HCT116 (cell line): ENCODE data around the gene UBR3. TPM values are rescaled to one million over a fixed set of nuclear protein-coding genes. Genes with fewer than 3 reads are reported as not detected.

Experiments used
- ATAC-seq: fragments of 200-7000 bp; cut with Tn5 transposase; 2 replicates; pipeline ENCODE4 v1.9.1; 2020; ENCODE audit warnings: mild to moderate bottlenecking, moderate library complexity
- BruUV-seq: library from RNA; stranded (reverse); fragments of 400-500 nt; replicated peaks from 2 replicates; lab custom pipeline; 2021; lab: Mats Ljungman, UMichigan
- CTCF ChIA-PET: fragments of 300-600 bp; sonication (Branson Sonifier 250); formaldehyde crosslinking; loops from one replicate; lab custom pipeline; 2021; ENCODE audit warnings: antibody characterized with exemption; lab: Charles Lee
- POLR2A ChIA-PET: fragments of 300-600, 350-600 bp; sonication (Branson Sonifier 250); formaldehyde crosslinking; loops from one replicate; lab custom pipeline; 2021; ENCODE audit warnings: antibody characterized with exemption; lab: Charles Lee
- RAD21 ChIA-PET, 2 experiments: fragments of 300-600 bp; sonication (Branson Sonifier 250); formaldehyde crosslinking; loops; one replicate each; lab custom pipeline; 2023; ENCODE audit warnings: low total read pairs in 2 of 2; ENCODE audit not compliant: uncharacterized antibody in 2 of 2, unreplicated experiment in 2 of 2, low non-redundant PET in 1 of 2; lab: Charles Lee
- DNase-seq: peaks from one replicate; pipeline ENCODE4 v3.0.0-alpha.2; 2010; ENCODE audit warnings: low read depth, low spot score
- H2AFZ ChIP-seq: fragments of 200-600 bp; shearing (Covaris generic), sonication (generic); 2 replicates; pipeline ENCODE4 v1.6.1; 2017; ENCODE audit warnings: low read depth, mixed run types, mixed read lengths, antibody characterized with exemption, low read length; ENCODE audit not compliant: poor library complexity, severe bottlenecking
- H3K27ac ChIP-seq: 2 replicates; pipeline ENCODE4 v1.5.1; 2012; ENCODE audit warnings: low read depth, low read length
- H3K27me3 ChIP-seq: fragments of 200-600 bp; sonication (generic); 2 replicates; pipeline ENCODE4 v1.6.1; 2016; ENCODE audit warnings: mixed run types, low read length, mixed read lengths; ENCODE audit not compliant: insufficient read depth
- H3K36me3 ChIP-seq, 2 experiments: fragments of 200-500 bp in 1 of 2; fragments of 200-600 bp in 1 of 2; sonication (Bioruptor generic) in 1 of 2; sonication (generic) in 1 of 2; 2 replicates each; pipeline versions ENCODE4 v1.5.1 to v1.6.1; 2014 to 2016; ENCODE audit warnings: low read length in 2 of 2, inconsistent platforms in 1 of 2, mixed read lengths in 1 of 2, mixed run types in 1 of 2; ENCODE audit not compliant: insufficient read depth in 2 of 2, control insufficient read depth in 1 of 2
- H3K4me1 ChIP-seq, 2 experiments: fragments of 200-600 bp in 1 of 2; sonication (generic) in 1 of 2; 2 replicates each; pipeline versions ENCODE4 v1.5.1 to v1.6.1; 2012 to 2017; ENCODE audit warnings: low read length in 2 of 2, inconsistent platforms in 1 of 2, mild to moderate bottlenecking in 1 of 2, mixed read lengths in 1 of 2, mixed run types in 1 of 2, moderate library complexity in 1 of 2; ENCODE audit not compliant: insufficient read depth in 2 of 2, control insufficient read depth in 1 of 2
- H3K4me2 ChIP-seq: fragments of 200-600 bp; sonication (generic); 2 replicates; pipeline ENCODE4 v1.6.1; 2017; ENCODE audit warnings: mixed run types, low read length, mixed read lengths
- H3K4me3 ChIP-seq, 2 experiments: fragments of 200-600 bp in 1 of 2; sonication (generic) in 1 of 2; replicated peaks in 1 of 2; 2 replicates each; pipeline ENCODE4 v1.5.1; 2011 to 2016; ENCODE audit warnings: low read length in 2 of 2, control low read depth in 1 of 2, low read depth in 1 of 2, mild to moderate bottlenecking in 1 of 2, mixed read lengths in 1 of 2, mixed run types in 1 of 2
- H3K79me2 ChIP-seq: fragments of 200-600 bp; sonication (generic); 2 replicates; pipeline ENCODE4 v1.6.1; 2017; ENCODE audit warnings: mild to moderate bottlenecking, mixed run types, low read length, moderate library complexity, mixed read lengths; ENCODE audit not compliant: insufficient read depth
- H3K9ac ChIP-seq: fragments of 200-600 bp; sonication (generic); 2 replicates; pipeline ENCODE4 v1.6.1; 2016; ENCODE audit warnings: low read length, mixed read lengths
- H3K9me2 ChIP-seq: fragments of 200-600 bp; sonication (generic), shearing (Covaris generic); 2 replicates; pipeline ENCODE4 v1.6.1; 2017; ENCODE audit warnings: mixed run types, mild to moderate bottlenecking, moderate library complexity; ENCODE audit not compliant: insufficient read depth
- H3K9me3 ChIP-seq, 2 experiments: fragments of 200-500 bp in 1 of 2; fragments of 200-600 bp in 1 of 2; sonication (Bioruptor generic) in 1 of 2; sonication (generic) in 1 of 2; 2 replicates each; pipeline ENCODE4 v1.6.1; 2014 to 2017; ENCODE audit warnings: low read length in 2 of 2, mixed read lengths in 2 of 2, inconsistent platforms in 1 of 2, low read depth in 1 of 2, mild to moderate bottlenecking in 1 of 2, mixed run types in 1 of 2, moderate library complexity in 1 of 2; ENCODE audit not compliant: control insufficient read depth in 1 of 2, insufficient read depth in 1 of 2
- H4K20me1 ChIP-seq: fragments of 200-600 bp; sonication (generic), shearing (Covaris generic); 2 replicates; pipeline ENCODE4 v1.6.1; 2017; ENCODE audit warnings: mixed run types, mild to moderate bottlenecking, moderate library complexity; ENCODE audit not compliant: insufficient read depth
- ATF3 ChIP-seq: IDR thresholded peaks from 2 replicates; pipeline ENCODE4 v1.6.1; 2012
- CEBPB ChIP-seq: IDR thresholded peaks from 2 replicates; pipeline ENCODE4 v1.6.1; 2012; ENCODE audit warnings: low read depth
- EGR1 ChIP-seq: IDR thresholded peaks from 2 replicates; pipeline ENCODE4 v1.6.1; 2012; ENCODE audit warnings: low read depth
- ELF1 ChIP-seq: IDR thresholded peaks from 2 replicates; pipeline ENCODE4 v1.6.1; 2012; ENCODE audit warnings: low read depth, borderline replicate concordance
- EZH2 ChIP-seq: fragments of 200-600 bp; sonication (generic); IDR thresholded peaks from 2 replicates; pipeline ENCODE4 v1.6.1; 2017; ENCODE audit warnings: antibody characterized with exemption, mixed run types
- EZH2phosphoT487 ChIP-seq: fragments of 200-600 bp; IDR thresholded peaks from 2 replicates; pipeline ENCODE4 v1.6.1; 2018; ENCODE audit warnings: antibody characterized with exemption, borderline replicate concordance
- FOSL1 ChIP-seq: IDR thresholded peaks from 2 replicates; pipeline ENCODE4 v1.6.1; 2012; ENCODE audit warnings: low read depth
- POLR2A ChIP-seq: IDR thresholded peaks from 2 replicates; pipeline ENCODE4 v1.7.0; 2011; ENCODE audit warnings: borderline replicate concordance; ENCODE audit not compliant: insufficient read depth, insufficient read length; ENCODE audit errors: extremely low read depth
- RAD21 ChIP-seq: IDR thresholded peaks from 2 replicates; pipeline ENCODE4 v1.6.1; 2012; ENCODE audit warnings: low read depth, mild to moderate bottlenecking
- REST ChIP-seq: IDR thresholded peaks from 2 replicates; pipeline ENCODE4 v1.6.1; 2012; ENCODE audit warnings: low read depth
- SIN3A ChIP-seq: IDR thresholded peaks from 2 replicates; pipeline ENCODE4 v1.6.1; 2012; ENCODE audit warnings: low read depth
- SP1 ChIP-seq: IDR thresholded peaks from 2 replicates; pipeline ENCODE4 v1.6.1; 2012; ENCODE audit warnings: low read depth
- SRF ChIP-seq: IDR thresholded peaks from 2 replicates; pipeline ENCODE4 v1.6.1; 2012; ENCODE audit warnings: low read depth
- TCF7L2 ChIP-seq: IDR thresholded peaks from 2 replicates; pipeline ENCODE4 v1.7.0; 2011; ENCODE audit warnings: borderline replicate concordance, inconsistent platforms; ENCODE audit not compliant: insufficient read depth, insufficient read length; ENCODE audit errors: extremely low read depth
- YY1 ChIP-seq: IDR thresholded peaks from 2 replicates; pipeline ENCODE4 v1.6.1; 2011; ENCODE audit warnings: low read length, low read depth, moderate library complexity, mild to moderate bottlenecking; ENCODE audit not compliant: insufficient replicate concordance; ENCODE audit errors: extremely low read depth
- ZFX ChIP-seq: fragments of 450-650 bp; IDR thresholded peaks from 2 replicates; pipeline ENCODE4 v1.6.1; 2017
- ZNF274 ChIP-seq: fragments of 200-500 bp; sonication (Bioruptor generic); IDR thresholded peaks from 2 replicates; pipeline ENCODE4 v1.6.1; 2014; ENCODE audit warnings: mild to moderate bottlenecking, low read depth, low read length, inconsistent platforms
- intact Hi-C: fragments of 100-400 bp; cut with micrococcal nuclease; formaldehyde crosslinking; loops from 2 replicates; pipeline ENCODE4 v1.10.0; 2022
- total RNA-seq: library from RNA; stranded (reverse); gene quantifications from one replicate; pipeline ENCODE4 v1.2.1, GENCODE V29; 2021; ENCODE audit not compliant: unreplicated experiment
- TF ChIP-seq, protein P1 (sequence below): IDR thresholded peaks from 2 replicates; pipeline ENCODE4 v1.6.1; 2011; ENCODE audit warnings: mild to moderate bottlenecking, low read length, moderate library complexity; ENCODE audit not compliant: insufficient replicate concordance; ENCODE audit errors: extremely low read depth
- TF ChIP-seq, protein P2 (sequence below): IDR thresholded peaks from 2 replicates; pipeline ENCODE4 v1.6.1; 2012

The UBR3 gene
- total RNA-seq, 1 experiment from 2014 or later = 29.5 TPM

GRCh38 chr2:169796441-169796840 lies 30.8 kb upstream of the UBR3 start:
- Histone ChIP-seq H3K9me3 (no peaks in the 10 kb centered on the region), H2AFZ (no peak overlapping the region), H3K36me3 (0 out of 4 replicates have a peak, but pooled peaks cover 0 to 2% of the 10 kb centered on the region in 2 experiments), H3K4me3 (no peak overlapping the region), H3K4me1 (peaks cover 6 to 16% of the 10 kb centered on the region in 2 experiments; a peak in 3 of 4 replicates), H4K20me1 (0 out of 2 replicates have a peak, but pooled peaks cover 7% of the 10 kb centered on the region), H3K9ac (no peak overlapping the region), H3K27me3 (no peaks in the 10 kb centered on the region), H3K4me2 (no peak overlapping the region), H3K9me2 (no peaks in the 10 kb centered on the region), H3K27ac (no peak overlapping the region), H3K79me2 (peaks cover 30% of the 10 kb centered on the region)
- TF ChIP-seq TCF7L2 (no peak), REST (no peak), ZFX (no peak), ELF1 (no peak), CEBPB (no peak), EZH2phosphoT487 (no peak), SP1 (no peak), FOSL1 (no peak), YY1 (no peak), EZH2 (no peak), POLR2A (no peak), SRF (no peak), ZNF274 (no peak), SIN3A (no peak), ATF3 (no peak), RAD21 (no peak), EGR1 (no peak)
- TF ChIP-seq, protein P1, sequence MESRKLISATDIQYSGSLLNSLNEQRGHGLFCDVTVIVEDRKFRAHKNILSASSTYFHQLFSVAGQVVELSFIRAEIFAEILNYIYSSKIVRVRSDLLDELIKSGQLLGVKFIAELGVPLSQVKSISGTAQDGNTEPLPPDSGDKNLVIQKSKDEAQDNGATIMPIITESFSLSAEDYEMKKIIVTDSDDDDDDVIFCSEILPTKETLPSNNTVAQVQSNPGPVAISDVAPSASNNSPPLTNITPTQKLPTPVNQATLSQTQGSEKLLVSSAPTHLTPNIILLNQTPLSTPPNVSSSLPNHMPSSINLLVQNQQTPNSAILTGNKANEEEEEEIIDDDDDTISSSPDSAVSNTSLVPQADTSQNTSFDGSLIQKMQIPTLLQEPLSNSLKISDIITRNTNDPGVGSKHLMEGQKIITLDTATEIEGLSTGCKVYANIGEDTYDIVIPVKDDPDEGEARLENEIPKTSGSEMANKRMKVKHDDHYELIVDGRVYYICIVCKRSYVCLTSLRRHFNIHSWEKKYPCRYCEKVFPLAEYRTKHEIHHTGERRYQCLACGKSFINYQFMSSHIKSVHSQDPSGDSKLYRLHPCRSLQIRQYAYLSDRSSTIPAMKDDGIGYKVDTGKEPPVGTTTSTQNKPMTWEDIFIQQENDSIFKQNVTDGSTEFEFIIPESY = no peak
- TF ChIP-seq, protein P2, sequence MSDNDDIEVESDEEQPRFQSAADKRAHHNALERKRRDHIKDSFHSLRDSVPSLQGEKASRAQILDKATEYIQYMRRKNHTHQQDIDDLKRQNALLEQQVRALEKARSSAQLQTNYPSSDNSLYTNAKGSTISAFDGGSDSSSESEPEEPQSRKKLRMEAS = no peak
- intact Hi-C loops = no loop called here
- DNase-seq = no peak
- ChIA-PET POLR2A (no interaction called here), RAD21 (no interaction called here), CTCF (no interaction called here)
- BruUV-seq = no TSS peak
- no peak for ATAC-seq
